ENCODE results near the gene FAM13C.

Gene FAM13C

DNA sequence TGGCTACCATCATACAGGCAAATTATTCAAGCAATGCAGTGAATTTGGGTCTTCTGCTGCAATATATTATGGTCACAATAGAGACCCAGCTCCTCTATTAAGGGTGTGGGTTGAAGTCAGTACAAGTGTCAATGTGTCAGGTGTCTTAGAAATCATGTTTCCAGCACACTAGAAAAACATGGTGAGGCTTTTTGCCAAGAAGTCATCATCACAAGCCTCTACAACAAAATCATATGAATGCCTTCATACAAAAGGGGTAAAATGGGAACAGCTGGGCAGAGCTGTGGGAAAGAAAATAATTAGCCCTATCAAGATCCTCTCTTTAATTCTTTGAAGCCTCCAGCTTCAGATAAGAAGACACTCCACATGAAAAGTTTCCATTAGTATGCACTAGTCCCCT, 37.2 kb downstream of the FAM13C start:
- TF ChIP-seq PAX5 (IDR thresholded peaks at IDR 0.05; ENCODE audit: insufficient read depth, low read length, severe bottlenecking) = no peak
- no peak for TF ChIP-seq SPI1 (IDR thresholded peaks at IDR 0.05; ENCODE audit: low read depth, low read length)
- no peak for TF ChIP-seq POLR2AphosphoS5 (IDR thresholded peaks at IDR 0.05; ENCODE audit: low read depth, low read length)
- no peak for TF ChIP-seq POU2F2 (IDR thresholded peaks at IDR 0.05; ENCODE audit: low read depth, low read length)
- TF ChIP-seq POLR2A (IDR thresholded peaks at IDR 0.05; ENCODE audit: low read depth, low read length) = no peak
- DNase-seq (ENCODE audit: insufficient read length, low spot score) (no peak), FAIRE-seq (no peak)

DNA sequence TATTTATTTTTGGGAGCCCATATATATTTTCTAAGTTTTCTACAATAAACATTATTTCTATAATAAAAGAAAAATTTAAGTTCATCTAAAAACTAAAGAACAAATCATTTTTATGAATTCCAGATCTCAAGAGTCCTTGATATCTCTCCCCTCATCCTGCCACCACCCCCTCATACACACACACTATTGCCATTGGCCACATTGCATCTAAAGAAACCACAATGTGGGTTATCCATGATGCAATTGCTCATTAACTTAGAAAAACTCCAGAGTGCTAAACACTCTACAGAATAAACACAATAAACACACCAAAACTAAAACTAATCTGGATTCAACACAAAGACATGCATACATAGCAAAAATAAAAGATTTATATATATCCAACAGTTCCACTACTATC, 37.8 kb downstream of the FAM13C start:
- DNase-seq (ENCODE audit: insufficient read length, low spot score) (no peak), FAIRE-seq (no peak)
- TF ChIP-seq POLR2AphosphoS5 (IDR thresholded peaks at IDR 0.05; ENCODE audit: low read depth, low read length) = no peak
- TF ChIP-seq PAX5 (IDR thresholded peaks at IDR 0.05; ENCODE audit: insufficient read depth, low read length, severe bottlenecking) = no peak
- TF ChIP-seq POU2F2 (IDR thresholded peaks at IDR 0.05; ENCODE audit: low read depth, low read length) = no peak
- TF ChIP-seq POLR2A (IDR thresholded peaks at IDR 0.05; ENCODE audit: low read depth, low read length) = no peak
- TF ChIP-seq TAF1 (IDR thresholded peaks at IDR 0.05; ENCODE audit: low read depth, low read length) = no peak
- no peak for TF ChIP-seq SPI1 (IDR thresholded peaks at IDR 0.05; ENCODE audit: low read depth, low read length)

DNA sequence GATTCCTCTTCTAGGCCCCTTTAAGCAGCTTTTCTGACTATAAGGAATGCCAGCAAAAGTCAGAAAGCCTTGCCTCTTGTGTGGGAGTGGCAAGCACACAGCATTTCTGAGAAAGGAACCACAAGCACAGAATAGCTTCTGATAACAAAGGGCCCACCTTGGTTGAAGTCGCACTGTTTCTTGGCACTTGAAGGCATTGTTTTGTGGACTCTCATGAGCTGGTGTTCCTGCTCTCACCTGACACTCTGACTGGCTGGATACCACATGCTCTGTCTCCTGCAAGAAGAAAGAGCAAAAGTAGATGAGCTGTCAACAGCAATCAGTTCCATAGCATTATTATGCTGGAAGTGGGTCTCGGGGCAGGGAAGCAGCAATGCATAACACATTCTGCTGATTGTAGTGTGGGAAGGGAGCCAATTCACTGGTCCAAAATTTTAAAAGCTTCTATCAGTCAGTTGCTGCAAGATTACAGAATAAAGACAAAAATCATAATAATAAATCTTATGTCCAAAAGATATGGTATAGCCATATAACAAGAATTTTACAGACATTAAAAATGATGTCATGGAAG, 38.4 kb downstream of the FAM13C start:
- DNase-seq (ENCODE audit: insufficient read length, low spot score) (no peak), FAIRE-seq (no peak)
- TF ChIP-seq POU2F2 (IDR thresholded peaks at IDR 0.05; ENCODE audit: low read depth, low read length) = no peak
- no peak for TF ChIP-seq SPI1 (IDR thresholded peaks at IDR 0.05; ENCODE audit: low read depth, low read length)

DNA sequence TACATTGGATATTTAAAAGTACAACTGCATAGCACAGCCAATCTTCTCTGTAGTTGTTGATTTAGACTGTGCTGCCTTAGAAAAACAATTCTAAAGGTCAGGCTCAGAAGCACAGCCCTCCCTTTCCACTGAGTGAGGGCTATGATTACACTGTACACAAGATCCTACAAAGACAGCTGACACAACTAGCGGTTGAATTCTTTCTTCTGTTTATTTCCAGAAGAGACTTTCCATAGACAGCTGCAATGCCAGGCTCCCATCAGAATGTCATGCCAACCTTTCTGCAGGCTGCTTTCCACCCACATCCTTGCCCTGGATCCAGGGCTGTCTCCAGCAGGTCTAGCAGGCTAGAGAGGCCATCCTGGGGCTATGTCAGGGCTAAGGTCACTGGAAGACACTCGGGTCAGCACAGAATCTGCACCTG, 39.3 kb downstream of the FAM13C start:
- TF ChIP-seq TAF1 (IDR thresholded peaks at IDR 0.05; ENCODE audit: low read depth, low read length) = no peak
- TF ChIP-seq SPI1 (IDR thresholded peaks at IDR 0.05; ENCODE audit: low read depth, low read length) = no peak
- TF ChIP-seq POU2F2 (IDR thresholded peaks at IDR 0.05; ENCODE audit: low read depth, low read length) = no peak
- TF ChIP-seq POLR2A (IDR thresholded peaks at IDR 0.05; ENCODE audit: low read depth, low read length) = no peak
- TF ChIP-seq PAX5 (IDR thresholded peaks at IDR 0.05; ENCODE audit: insufficient read depth, low read length, severe bottlenecking) = no peak
- TF ChIP-seq POLR2AphosphoS5 (IDR thresholded peaks at IDR 0.05; ENCODE audit: low read depth, low read length) = no peak

DNA sequence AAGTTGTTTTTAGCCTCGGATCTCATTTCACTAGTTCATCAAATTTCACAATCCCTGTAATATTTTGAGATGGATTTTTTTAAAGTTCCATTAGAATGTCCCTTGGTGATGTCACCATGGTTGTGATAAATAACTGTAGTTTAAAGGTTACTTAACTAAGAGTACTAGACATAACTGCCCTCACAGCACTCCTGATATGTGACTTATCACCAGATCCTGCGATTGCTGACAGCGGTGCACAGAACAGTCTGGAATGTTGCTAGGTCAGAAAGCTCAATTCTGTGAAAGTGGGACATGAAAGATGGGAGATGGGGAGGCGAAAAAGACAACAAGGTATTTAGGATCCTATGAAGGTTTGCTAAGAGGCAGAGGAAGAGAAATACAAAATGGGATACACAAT, 40.2 kb downstream of the FAM13C start:
- no peak for DNase-seq (ENCODE audit: insufficient read length, low spot score)
- TF ChIP-seq POLR2A (IDR thresholded peaks at IDR 0.05; ENCODE audit: low read depth, low read length) (no peak), TAF1 (IDR thresholded peaks at IDR 0.05; ENCODE audit: low read depth, low read length) (no peak), SPI1 (IDR thresholded peaks at IDR 0.05; ENCODE audit: low read depth, low read length) (no peak), PAX5 (IDR thresholded peaks at IDR 0.05; ENCODE audit: insufficient read depth, low read length, severe bottlenecking) (no peak), POLR2AphosphoS5 (IDR thresholded peaks at IDR 0.05; ENCODE audit: low read depth, low read length) (no peak), POU2F2 (IDR thresholded peaks at IDR 0.05; ENCODE audit: low read depth, low read length) (no peak)
- no peak for FAIRE-seq

More for the DNA sequence above, 39.3 kb downstream of the FAM13C start:
- FAIRE-seq (no peak), DNase-seq (ENCODE audit: insufficient read length, low spot score) (no peak)

DNA sequence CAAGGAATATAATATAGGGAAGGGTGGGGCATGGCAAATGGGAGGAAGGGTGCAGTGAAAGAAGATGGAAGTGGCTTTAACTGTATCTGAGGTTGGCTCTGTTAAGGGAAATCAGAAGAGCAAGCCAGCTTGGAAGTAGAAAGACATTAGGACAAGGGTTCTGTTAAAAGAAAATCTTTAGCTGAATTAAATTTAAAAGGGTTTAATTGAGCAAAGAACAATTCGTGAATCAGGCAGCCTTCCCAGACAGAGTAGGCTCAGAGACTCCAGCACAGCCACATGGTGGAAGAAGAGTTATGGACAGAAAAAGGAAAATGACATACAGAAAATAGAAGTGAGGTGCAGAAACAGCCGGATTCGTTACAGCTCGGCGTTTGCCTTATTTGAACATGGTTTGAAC, 42.0 kb downstream of the FAM13C start:
- FAIRE-seq = no peak
- no peak for DNase-seq (ENCODE audit: insufficient read length, low spot score)
- no peak for TF ChIP-seq PAX5 (IDR thresholded peaks at IDR 0.05; ENCODE audit: insufficient read depth, low read length, severe bottlenecking)
- no peak for TF ChIP-seq TAF1 (IDR thresholded peaks at IDR 0.05; ENCODE audit: low read depth, low read length)
- TF ChIP-seq SPI1 (IDR thresholded peaks at IDR 0.05; ENCODE audit: low read depth, low read length) = no peak

- no peak for TF ChIP-seq TAF1 (IDR thresholded peaks at IDR 0.05; ENCODE audit: low read depth, low read length)
- TF ChIP-seq POLR2A (IDR thresholded peaks at IDR 0.05; ENCODE audit: low read depth, low read length) = no peak
- no peak for TF ChIP-seq SPI1 (IDR thresholded peaks at IDR 0.05; ENCODE audit: low read depth, low read length)
- no peak for TF ChIP-seq POLR2AphosphoS5 (IDR thresholded peaks at IDR 0.05; ENCODE audit: low read depth, low read length)
- no peak for TF ChIP-seq PAX5 (IDR thresholded peaks at IDR 0.05; ENCODE audit: insufficient read depth, low read length, severe bottlenecking)
- TF ChIP-seq POU2F2 (IDR thresholded peaks at IDR 0.05; ENCODE audit: low read depth, low read length) = no peak
- FAIRE-seq (no peak), DNase-seq (ENCODE audit: insufficient read length, low spot score) (no peak)
Measured at GRCh38 chr10:59319854-59320253, 42.5 kb downstream of the FAM13C start.

GRCh38 chr10:59317066-59317465, 45.3 kb downstream of the FAM13C start:
- FAIRE-seq (no peak), DNase-seq (ENCODE audit: insufficient read length, low spot score) (no peak)
- TF ChIP-seq POU2F2 (IDR thresholded peaks at IDR 0.05; ENCODE audit: low read depth, low read length) (no peak), POLR2AphosphoS5 (IDR thresholded peaks at IDR 0.05; ENCODE audit: low read depth, low read length) (no peak), PAX5 (IDR thresholded peaks at IDR 0.05; ENCODE audit: insufficient read depth, low read length, severe bottlenecking) (no peak), SPI1 (IDR thresholded peaks at IDR 0.05; ENCODE audit: low read depth, low read length) (no peak), TAF1 (IDR thresholded peaks at IDR 0.05; ENCODE audit: low read depth, low read length) (no peak), POLR2A (IDR thresholded peaks at IDR 0.05; ENCODE audit: low read depth, low read length) (no peak)

GRCh38 chr10:59315465-59315864, 46.9 kb downstream of the FAM13C start:
- TF ChIP-seq POLR2AphosphoS5 (IDR thresholded peaks at IDR 0.05; ENCODE audit: low read depth, low read length) (no peak), PAX5 (IDR thresholded peaks at IDR 0.05; ENCODE audit: insufficient read depth, low read length, severe bottlenecking) (no peak), TAF1 (IDR thresholded peaks at IDR 0.05; ENCODE audit: low read depth, low read length) (no peak), POU2F2 (IDR thresholded peaks at IDR 0.05; ENCODE audit: low read depth, low read length) (no peak), SPI1 (IDR thresholded peaks at IDR 0.05; ENCODE audit: low read depth, low read length) (no peak), POLR2A (IDR thresholded peaks at IDR 0.05; ENCODE audit: low read depth, low read length) (no peak)
- DNase-seq (ENCODE audit: insufficient read length, low spot score) (no peak), FAIRE-seq (no peak)

GRCh38 chr10:59314268-59314667, 48.1 kb downstream of the FAM13C start:
- no peak for TF ChIP-seq POLR2A (IDR thresholded peaks at IDR 0.05; ENCODE audit: low read depth, low read length)
- TF ChIP-seq PAX5 (IDR thresholded peaks at IDR 0.05; ENCODE audit: insufficient read depth, low read length, severe bottlenecking) = no peak
- TF ChIP-seq POLR2AphosphoS5 (IDR thresholded peaks at IDR 0.05; ENCODE audit: low read depth, low read length) = no peak
- no peak for TF ChIP-seq SPI1 (IDR thresholded peaks at IDR 0.05; ENCODE audit: low read depth, low read length)
- no peak for TF ChIP-seq TAF1 (IDR thresholded peaks at IDR 0.05; ENCODE audit: low read depth, low read length)
- TF ChIP-seq POU2F2 (IDR thresholded peaks at IDR 0.05; ENCODE audit: low read depth, low read length) = no peak
- DNase-seq (ENCODE audit: insufficient read length, low spot score) = no peak
- no peak for FAIRE-seq

All from GM12891 (cell line).